K562 (cell line): Measurements from ENCODE around the gene WDR62. TPM values are rescaled to one million over a fixed set of nuclear protein-coding genes. Genes with fewer than 3 reads are reported as not detected.

Source experiments
- CREB1 ChIP-seq, 2 experiments: sonication (generic) in 1 of 2; formaldehyde crosslinking in 1 of 2; IDR thresholded peaks; 2 replicates each; pipeline versions ENCODE4 v1.6.1 to v1.8.0; 2012 to 2022; ENCODE audit warnings: inconsistent platforms in 1 of 2, mild to moderate bottlenecking in 1 of 2, missing genetic modification reagents in 1 of 2, moderate library complexity in 1 of 2
- CREB3L1 ChIP-seq: fragments of 450-650 bp; IDR thresholded peaks from 2 replicates; pipeline ENCODE4 v1.6.1; 2014; ENCODE audit warnings: low read depth, mild to moderate bottlenecking, moderate library complexity, borderline replicate concordance
- EP400 ChIP-seq: fragments of 450-650 bp; IDR thresholded peaks from 2 replicates; pipeline ENCODE4 v1.6.1; 2017; ENCODE audit warnings: antibody characterized with exemption, mild to moderate bottlenecking, moderate library complexity
- HMGN3 ChIP-seq: IDR thresholded peaks from 2 replicates; pipeline ENCODE4 v1.6.1; 2011; ENCODE audit warnings: borderline replicate concordance, low read depth, mild to moderate bottlenecking, mixed read lengths, low read length; ENCODE audit not compliant: insufficient read length; ENCODE audit errors: extremely low read depth
- NFRKB ChIP-seq: fragments of 450-650 bp; IDR thresholded peaks from 2 replicates; pipeline ENCODE4 v1.6.1; 2016; ENCODE audit warnings: low read depth
- PML ChIP-seq: IDR thresholded peaks from 2 replicates; pipeline ENCODE4 v1.6.1; 2012; ENCODE audit warnings: low read length, inconsistent platforms
- POLR2H ChIP-seq: IDR thresholded peaks from 2 replicates; pipeline ENCODE4 v1.6.1; 2016; ENCODE audit warnings: missing genetic modification characterization, low read depth, mild to moderate bottlenecking, control low read depth, missing compliant biosample characterization, moderate library complexity
- POU5F1 ChIP-seq: fragments of 150-350 bp; IDR thresholded peaks from 2 replicates; pipeline ENCODE4 v1.6.1; 2014; ENCODE audit warnings: borderline replicate concordance, low read length, low read depth, mild to moderate bottlenecking; ENCODE audit not compliant: partially characterized antibody
- SAP30 ChIP-seq: fragments of 200-600 bp; sonication (generic); IDR thresholded peaks from 2 replicates; pipeline ENCODE4 v1.6.1; 2012; ENCODE audit warnings: borderline replicate concordance, low read depth, mild to moderate bottlenecking, moderate library complexity, low read length, control low read depth, inconsistent platforms; ENCODE audit not compliant: insufficient read depth, poor library complexity, severe bottlenecking
- SPI1 ChIP-seq: IDR thresholded peaks from 2 replicates; pipeline ENCODE4 v1.6.1; 2011; ENCODE audit warnings: low read depth, low read length, control low read depth, borderline replicate concordance
- ZFX ChIP-seq: sonication (generic); formaldehyde crosslinking; IDR thresholded peaks from 2 replicates; pipeline ENCODE4 v1.8.0; 2022; ENCODE audit warnings: mild to moderate bottlenecking, missing genetic modification reagents, moderate library complexity
- polyA plus RNA-seq, 8 experiments: library from polyadenylated mRNA; depleted of rRNA in 4 of 8; stranded (reverse) in 5 of 8; unstranded in 3 of 8; fragments of >200 nt; fragmentation: Nextera tagmentation in 2 of 8; fragmentation: Illumina TruSeq in 1 of 8; extraction: Ambion mirVana in 2 of 8; extraction: Trizol in 1 of 8; gene quantifications; 2 replicates each; pipeline versions ENCODE4 v1.2.1 to v1.2.3, GENCODE V29; 2011 to 2014; ENCODE audit warnings: inconsistent platforms in 1 of 8, missing spikeins in 1 of 8
- total RNA-seq, 7 experiments: library from RNA; depleted of rRNA in 6 of 7; stranded (reverse); fragments of >200 nt in 6 of 7; fragmentation: Illumina TruSeq in 2 of 7; extraction: Trizol in 2 of 7; gene quantifications; 2 replicates each; pipeline versions ENCODE4 v1.2.1 to v1.2.3, GENCODE V29; 2011 to 2021; ENCODE audit warnings: low replicate concordance in 1 of 7
- TF ChIP-seq, protein P1 (sequence below): fragments of 450-650 bp; IDR thresholded peaks from 2 replicates; pipeline ENCODE4 v1.7.1; 2018; ENCODE audit warnings: mild to moderate bottlenecking, low read depth; ENCODE audit not compliant: partially characterized antibody
- TF ChIP-seq, protein P2 (sequence below): sonication (generic); formaldehyde crosslinking; IDR thresholded peaks from 2 replicates; pipeline ENCODE4 v1.8.0; 2022; ENCODE audit warnings: mild to moderate bottlenecking, low read depth, missing genetic modification reagents

Gene WDR62
- total and polyA plus RNA-seq, 9 of the 15 experiments (the other 6 are each of a cell fraction or from before 2014, with no cell fraction given), result 0.35 to 32.8 (median 14.4) TPM

DNA sequence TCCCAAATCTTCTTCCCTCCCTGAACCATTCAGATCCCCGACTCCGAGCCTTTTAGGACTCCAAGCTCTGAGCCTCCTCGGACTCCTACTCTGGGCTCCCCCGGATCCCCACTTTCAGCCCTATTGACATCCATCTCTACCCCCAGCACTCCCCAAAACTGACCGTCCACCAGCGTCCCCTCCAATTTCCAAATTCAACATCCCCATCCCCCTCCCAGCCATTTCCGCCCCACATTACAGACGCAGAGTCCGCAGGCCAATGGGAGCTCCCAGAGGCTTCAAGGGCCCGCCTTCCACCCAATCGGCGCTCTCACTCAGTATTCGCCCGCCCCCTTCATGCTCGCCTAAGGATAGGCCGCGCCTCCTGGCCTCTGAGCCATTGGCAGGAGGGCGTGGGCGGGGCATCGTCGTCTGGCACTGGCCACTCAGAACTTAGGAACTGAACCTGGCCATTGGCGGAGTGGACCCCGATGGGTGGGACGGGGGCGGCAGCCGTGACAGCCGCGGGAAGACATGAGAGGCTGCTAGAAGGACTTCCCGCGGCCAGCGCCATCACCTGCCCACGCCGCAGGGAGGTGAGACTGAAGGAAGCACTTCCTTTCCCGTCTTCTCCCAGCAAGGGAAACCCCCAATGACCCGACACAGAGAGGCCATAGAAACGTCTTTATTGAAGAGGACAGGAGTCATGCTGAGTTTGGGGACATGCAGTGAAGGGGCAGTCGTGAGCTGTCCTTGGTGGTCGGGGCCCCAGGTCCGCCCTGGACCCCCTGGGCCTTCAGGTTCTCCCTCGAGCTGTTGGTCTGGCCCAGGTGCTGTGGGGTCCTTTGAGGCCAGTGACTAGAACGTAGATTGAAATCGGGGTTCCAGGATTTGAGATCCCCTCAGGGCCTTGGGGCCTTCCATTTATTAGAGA, 40.4 kb upstream of the WDR62 start, which contains the start of gene ALKBH6 (continued):
- peak; percentile 31; the same call in 1 of the 2 replicates for TF ChIP-seq CREB3L1
- TF ChIP-seq NFRKB, result peak; percentile 16
- peak; percentile 85 for TF ChIP-seq EP400
- TF ChIP-seq, protein P1, sequence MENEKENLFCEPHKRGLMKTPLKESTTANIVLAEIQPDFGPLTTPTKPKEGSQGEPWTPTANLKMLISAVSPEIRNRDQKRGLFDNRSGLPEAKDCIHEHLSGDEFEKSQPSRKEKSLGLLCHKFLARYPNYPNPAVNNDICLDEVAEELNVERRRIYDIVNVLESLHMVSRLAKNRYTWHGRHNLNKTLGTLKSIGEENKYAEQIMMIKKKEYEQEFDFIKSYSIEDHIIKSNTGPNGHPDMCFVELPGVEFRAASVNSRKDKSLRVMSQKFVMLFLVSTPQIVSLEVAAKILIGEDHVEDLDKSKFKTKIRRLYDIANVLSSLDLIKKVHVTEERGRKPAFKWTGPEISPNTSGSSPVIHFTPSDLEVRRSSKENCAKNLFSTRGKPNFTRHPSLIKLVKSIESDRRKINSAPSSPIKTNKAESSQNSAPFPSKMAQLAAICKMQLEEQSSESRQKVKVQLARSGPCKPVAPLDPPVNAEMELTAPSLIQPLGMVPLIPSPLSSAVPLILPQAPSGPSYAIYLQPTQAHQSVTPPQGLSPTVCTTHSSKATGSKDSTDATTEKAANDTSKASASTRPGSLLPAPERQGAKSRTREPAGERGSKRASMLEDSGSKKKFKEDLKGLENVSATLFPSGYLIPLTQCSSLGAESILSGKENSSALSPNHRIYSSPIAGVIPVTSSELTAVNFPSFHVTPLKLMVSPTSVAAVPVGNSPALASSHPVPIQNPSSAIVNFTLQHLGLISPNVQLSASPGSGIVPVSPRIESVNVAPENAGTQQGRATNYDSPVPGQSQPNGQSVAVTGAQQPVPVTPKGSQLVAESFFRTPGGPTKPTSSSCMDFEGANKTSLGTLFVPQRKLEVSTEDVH, result peak; percentile 81
- TF ChIP-seq, protein P2, sequence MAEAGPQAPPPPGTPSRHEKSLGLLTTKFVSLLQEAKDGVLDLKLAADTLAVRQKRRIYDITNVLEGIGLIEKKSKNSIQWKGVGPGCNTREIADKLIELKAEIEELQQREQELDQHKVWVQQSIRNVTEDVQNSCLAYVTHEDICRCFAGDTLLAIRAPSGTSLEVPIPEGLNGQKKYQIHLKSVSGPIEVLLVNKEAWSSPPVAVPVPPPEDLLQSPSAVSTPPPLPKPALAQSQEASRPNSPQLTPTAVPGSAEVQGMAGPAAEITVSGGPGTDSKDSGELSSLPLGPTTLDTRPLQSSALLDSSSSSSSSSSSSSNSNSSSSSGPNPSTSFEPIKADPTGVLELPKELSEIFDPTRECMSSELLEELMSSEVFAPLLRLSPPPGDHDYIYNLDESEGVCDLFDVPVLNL, result peak; percentile 69; the same call in 1 of the 2 replicates
- TF ChIP-seq PML, result peak; percentile 67; the same call in 1 of the 2 replicates
- 0 out of 2 replicates have a peak, but pooled peaks have one; percentile 38 for TF ChIP-seq ZFX (CRISPR knock-in tag)
- TF ChIP-seq SAP30, result peak; percentile 85
- 0 out of 2 replicates have a peak, but pooled peaks have one; percentile 43 for TF ChIP-seq SPI1
- no peak for TF ChIP-seq POU5F1
- peak; percentile 68 for TF ChIP-seq CREB1 (IDR thresholded peaks at IDR 0.05)
- TF ChIP-seq CREB1 (CRISPR knock-in tag; IDR thresholded peaks at IDR 0.05), result peak; percentile 81
- TF ChIP-seq POLR2H, result peak; percentile 59; the same call in 1 of the 2 replicates
- peak; percentile 78 for TF ChIP-seq HMGN3
